ENCODE results near the gene PTBP1. TPM values are rescaled to one million over a fixed set of nuclear protein-coding genes. Genes with fewer than 3 reads are reported as not detected.

PTBP1 gene
- total and polyA plus RNA-seq, 2 of the 13 experiments (the other 11 are each of a cell fraction or from before 2014, with no cell fraction given) = 195 to 288 TPM

GRCh38 chr19:782185-782877 is 14.9 kb upstream of the PTBP1 start (continued):
- TF ChIP-seq CEBPZ (IDR thresholded peaks at IDR 0.05; ENCODE audit: low read length) (no peak), ZMYM3 (CRISPR knock-in tag; IDR thresholded peaks at IDR 0.05) (no peak), THAP11 (CRISPR knock-in tag; IDR thresholded peaks at IDR 0.05) (peak; percentile 44; the same call in 1 of the 2 replicates), ZNF557 (CRISPR knock-in tag; IDR thresholded peaks at IDR 0.05) (no peak), NCOR1 (IDR thresholded peaks at IDR 0.05; ENCODE audit: borderline replicate concordance, low read length) (peak; percentile 19; the same call in 1 of the 2 replicates), KLF16 (CRISPR knock-in tag; IDR thresholded peaks at IDR 0.05) (peak in 1 of 2 experiments; percentile 55; a peak in 2 of 4 replicates), PRDM4 (CRISPR knock-in tag; IDR thresholded peaks at IDR 0.05; ENCODE audit: borderline replicate concordance) (no peak), WIZ (CRISPR knock-in tag; IDR thresholded peaks at IDR 0.05) (no peak), ZSCAN25 (CRISPR knock-in tag; IDR thresholded peaks at IDR 0.05) (peak; percentile 77), ZNF460 (CRISPR knock-in tag; IDR thresholded peaks at IDR 0.05; ENCODE audit: borderline replicate concordance) (no peak), GABPB1 (CRISPR knock-in tag; IDR thresholded peaks at IDR 0.05) (peak; percentile 54; the same call in 1 of the 2 replicates), ZNF274 (CRISPR knock-in tag; IDR thresholded peaks at IDR 0.05) (peak; percentile 67; the same call in 1 of the 2 replicates), TGIF2 (CRISPR knock-in tag; IDR thresholded peaks at IDR 0.05) (no peak), BRD4 (CRISPR knock-in tag; IDR thresholded peaks at IDR 0.05) (0 out of 2 replicates have a peak, but pooled peaks have one; percentile 14), ZNF33B (CRISPR knock-in tag; IDR thresholded peaks at IDR 0.05) (no peak), IKZF4 (CRISPR knock-in tag; IDR thresholded peaks at IDR 0.05; ENCODE audit: borderline replicate concordance, low read depth, not compliant biosample characterization) (no peak), ZNF746 (CRISPR knock-in tag; IDR thresholded peaks at IDR 0.05) (no peak; the same call in 1 of the 2 replicates), TAF1 (CRISPR knock-in tag; IDR thresholded peaks at IDR 0.05) (peak; percentile 55; the same call in 1 of the 2 replicates), JUND (CRISPR knock-in tag; IDR thresholded peaks at IDR 0.05) (no peak)
- TF ChIP-seq, protein P1, sequence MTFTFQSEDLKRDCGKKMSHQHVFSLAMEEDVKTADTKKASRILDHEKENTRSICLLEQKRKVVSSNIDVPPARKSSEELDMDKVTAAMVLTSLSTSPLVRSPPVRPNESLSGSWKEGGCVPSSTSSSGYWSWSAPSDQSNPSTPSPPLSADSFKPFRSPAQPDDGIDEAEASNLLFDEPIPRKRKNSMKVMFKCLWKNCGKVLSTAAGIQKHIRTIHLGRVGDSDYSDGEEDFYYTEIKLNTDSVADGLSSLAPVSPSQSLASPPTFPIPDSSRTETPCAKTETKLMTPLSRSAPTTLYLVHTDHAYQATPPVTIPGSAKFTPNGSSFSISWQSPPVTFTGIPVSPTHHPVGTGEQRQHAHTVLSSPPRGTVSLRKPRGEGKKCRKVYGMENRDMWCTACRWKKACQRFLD (CRISPR knock-in tag; IDR thresholded peaks at IDR 0.05; ENCODE audit: borderline replicate concordance) = no peak
- TF ChIP-seq, protein P2, sequence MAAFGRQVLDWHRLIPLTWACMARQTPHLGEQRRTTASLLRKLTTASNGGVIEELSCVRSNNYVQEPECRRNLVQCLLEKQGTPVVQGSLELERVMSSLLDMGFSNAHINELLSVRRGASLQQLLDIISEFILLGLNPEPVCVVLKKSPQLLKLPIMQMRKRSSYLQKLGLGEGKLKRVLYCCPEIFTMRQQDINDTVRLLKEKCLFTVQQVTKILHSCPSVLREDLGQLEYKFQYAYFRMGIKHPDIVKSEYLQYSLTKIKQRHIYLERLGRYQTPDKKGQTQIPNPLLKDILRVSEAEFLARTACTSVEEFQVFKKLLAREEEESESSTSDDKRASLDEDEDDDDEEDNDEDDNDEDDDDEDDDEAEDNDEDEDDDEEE (CRISPR knock-in tag; IDR thresholded peaks at IDR 0.05) = no peak
- TF ChIP-seq, protein P3, sequence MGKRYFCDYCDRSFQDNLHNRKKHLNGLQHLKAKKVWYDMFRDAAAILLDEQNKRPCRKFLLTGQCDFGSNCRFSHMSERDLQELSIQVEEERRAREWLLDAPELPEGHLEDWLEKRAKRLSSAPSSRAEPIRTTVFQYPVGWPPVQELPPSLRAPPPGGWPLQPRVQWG (CRISPR knock-in tag; IDR thresholded peaks at IDR 0.05; ENCODE audit: borderline replicate concordance, low read depth) = no peak
